Activated CD8-positive, alpha-beta memory T cell treated with anti-CD3 and anti-CD28 coated beads, Interleukin-2, amount 50 U/mL, for 48 hours (primary cell): ENCODE measurements around the gene PCDH9.
"Not testable (repeated sequence)": the region's sequence is repeated elsewhere in the genome, so short reads cannot be mapped to it uniquely, and the experiment has no call there.

Experiments
- DNase-seq: peaks from one replicate; pipeline ENCODE4 v3.0.0-alpha.2; 2020

The PCDH9 gene

GRCh38 chr13:67122251-67122650 lies 107.9 kb downstream of the PCDH9 start:
- DNase-seq: no peak

GRCh38 chr13:67120872-67121531 lies 109.1 kb downstream of the PCDH9 start:
- no peak for DNase-seq

- no peak for DNase-seq
Observed at GRCh38 chr13:67119481-67119894, 110.6 kb downstream of the PCDH9 start.

GRCh38 chr13:67118277-67118676 lies 111.9 kb downstream of the PCDH9 start:
- no peak for DNase-seq

- no peak for DNase-seq
Observed at GRCh38 chr13:67117010-67117550, 113.1 kb downstream of the PCDH9 start.

- no peak for DNase-seq
Observed at GRCh38 chr13:67107979-67108378, 122.2 kb downstream of the PCDH9 start.

GRCh38 chr13:67106502-67107057 lies 123.6 kb downstream of the PCDH9 start:
- no peak for DNase-seq

- DNase-seq: no peak
Observed at GRCh38 chr13:67101730-67102467, 128.2 kb downstream of the PCDH9 start.

- DNase-seq: no peak
Observed at GRCh38 chr13:67100730-67101129, 129.4 kb downstream of the PCDH9 start.

- no peak for DNase-seq
Observed at GRCh38 chr13:67099494-67099893, 130.6 kb downstream of the PCDH9 start.

GRCh38 chr13:67097892-67098452 lies 132.2 kb downstream of the PCDH9 start:
- DNase-seq: no peak

- not testable (repeated sequence) for DNase-seq
Observed at GRCh38 chr13:67096893-67097292, 133.2 kb downstream of the PCDH9 start.

GRCh38 chr13:67096418-67096817 lies 133.7 kb downstream of the PCDH9 start:
- no peak for DNase-seq

GRCh38 chr13:67095621-67096020 lies 134.5 kb downstream of the PCDH9 start:
- no peak for DNase-seq

GRCh38 chr13:67094952-67095351 lies 135.2 kb downstream of the PCDH9 start:
- DNase-seq: no peak

- no peak for DNase-seq
Observed at GRCh38 chr13:67094078-67094477, 136.1 kb downstream of the PCDH9 start.

GRCh38 chr13:67091603-67092002 lies 138.5 kb downstream of the PCDH9 start:
- no peak for DNase-seq

GRCh38 chr13:67090856-67091255 lies 139.3 kb downstream of the PCDH9 start:
- DNase-seq: no peak

GRCh38 chr13:67087527-67087926 lies 142.6 kb downstream of the PCDH9 start:
- no peak for DNase-seq

- no peak for DNase-seq
Observed at GRCh38 chr13:67086260-67086659, 143.9 kb downstream of the PCDH9 start.

- DNase-seq: no peak
Observed at GRCh38 chr13:67084066-67084465, 146.1 kb downstream of the PCDH9 start.

- DNase-seq: no peak
Observed at GRCh38 chr13:67083519-67083918, 146.6 kb downstream of the PCDH9 start.

- DNase-seq: no peak
Observed at GRCh38 chr13:67080351-67080750, 149.8 kb downstream of the PCDH9 start.

GRCh38 chr13:67078062-67078461 lies 152.1 kb downstream of the PCDH9 start:
- no peak for DNase-seq
